Activated CD8-positive, alpha-beta memory T cell treated with anti-CD3 and anti-CD28 coated beads, Interleukin-2, amount 50 U/mL, for 4 hours (primary cell): ENCODE results near the gene TOGARAM2.
A peak's percentile ranks its signal among the peaks of the same experiment; 100 is the strongest.

ENCODE experiments used
- DNase-seq: peaks from one replicate; pipeline ENCODE4 v3.0.0-alpha.2; 2020

The TOGARAM2 gene

GRCh38 chr2:28981016-28981441 lies at the start of gene TOGARAM2:
TOGARAM2 (plus strand) TSS chr2:28981298; CDS start chr2:28994835, 13,537 bp downstream.
- no peak for DNase-seq

- DNase-seq: no peak
Measured at GRCh38 chr2:28934769-28935168, 46.3 kb upstream of the TOGARAM2 start.

GRCh38 chr2:28941008-28941407 lies 40.1 kb upstream of the TOGARAM2 start:
- DNase-seq: no peak

GRCh38 chr2:28944535-28945248 lies 36.4 kb upstream of the TOGARAM2 start:
- DNase-seq: no peak

- DNase-seq: no peak
Measured at GRCh38 chr2:28948160-28948559, 32.9 kb upstream of the TOGARAM2 start.

GRCh38 chr2:28949190-28949589 lies 31.9 kb upstream of the TOGARAM2 start:
- no peak for DNase-seq

- DNase-seq: no peak
Measured at GRCh38 chr2:28949617-28950305, 31.3 kb upstream of the TOGARAM2 start.

GRCh38 chr2:28950941-28951630 lies 30.0 kb upstream of the TOGARAM2 start:
- no peak for DNase-seq

- no peak for DNase-seq
Measured at GRCh38 chr2:28951910-28952835, 28.9 kb upstream of the TOGARAM2 start.

GRCh38 chr2:28952836-28953211 lies 28.3 kb upstream of the TOGARAM2 start:
- DNase-seq: no peak

- DNase-seq: no peak
Measured at GRCh38 chr2:28955467-28955866, 25.6 kb upstream of the TOGARAM2 start.

- DNase-seq: peak; percentile 50
Measured at GRCh38 chr2:28956415-28956826, 24.7 kb upstream of the TOGARAM2 start.

- DNase-seq: no peak
Measured at GRCh38 chr2:28956890-28957289, 24.2 kb upstream of the TOGARAM2 start.

GRCh38 chr2:28958689-28959088 lies 22.4 kb upstream of the TOGARAM2 start:
- no peak for DNase-seq

GRCh38 chr2:28960401-28960800 lies 20.7 kb upstream of the TOGARAM2 start:
- DNase-seq: no peak

- no peak for DNase-seq
Measured at GRCh38 chr2:28962505-28962904, 18.6 kb upstream of the TOGARAM2 start.

- no peak for DNase-seq
Measured at GRCh38 chr2:28970464-28971160, 10.5 kb upstream of the TOGARAM2 start.

- DNase-seq: no peak
Measured at GRCh38 chr2:28972778-28973335, 8.2 kb upstream of the TOGARAM2 start.

GRCh38 chr2:28974252-28974651 lies 6.8 kb upstream of the TOGARAM2 start:
- no peak for DNase-seq

GRCh38 chr2:28975671-28976070 lies 5.4 kb upstream of the TOGARAM2 start:
- DNase-seq: no peak

GRCh38 chr2:28976584-28976983 lies 4.5 kb upstream of the TOGARAM2 start:
- DNase-seq: no peak
